ENCODE data around the gene PGBD2.

- TF ChIP-seq POLR2A (IDR thresholded peaks at IDR 0.05) (no peak), CTCF (IDR thresholded peaks at IDR 0.05) (no peak)
These were observed 8.4 kb upstream of the PGBD2 start for GRCh38 chr1:248897412-248898337.

All from uterus (tissue), 2 donors.